ENCODE results near the gene IL20RA.
"Not testable (repeated sequence)": the region's sequence is repeated elsewhere in the genome, so short reads cannot be mapped to it uniquely, and the experiment has no call there.

Gene IL20RA

DNA sequence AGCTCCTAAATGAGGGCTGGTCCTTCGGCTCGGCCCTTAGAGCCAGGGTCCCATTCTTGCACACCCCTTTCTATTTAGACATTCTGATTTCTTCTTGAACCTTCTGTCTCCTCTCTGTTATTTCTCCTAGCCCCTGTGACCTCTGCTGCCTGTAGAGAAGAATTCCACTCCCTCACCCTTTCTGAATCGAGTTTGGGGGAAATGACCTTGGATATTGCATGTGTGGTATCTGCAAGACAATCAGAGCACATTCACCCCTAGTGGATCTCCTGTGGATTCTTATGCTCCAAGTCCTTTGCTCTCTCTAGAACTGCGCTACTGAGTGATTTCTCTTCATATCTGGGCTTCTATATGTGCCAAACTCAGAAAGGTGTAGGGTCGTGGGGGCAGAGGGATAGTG is 67.7 kb downstream of the IL20RA start:
- in situ Hi-C loops (cut with HindIII; ENCODE audit: low sequenced_read_pairs) = no loop called here

DNA sequence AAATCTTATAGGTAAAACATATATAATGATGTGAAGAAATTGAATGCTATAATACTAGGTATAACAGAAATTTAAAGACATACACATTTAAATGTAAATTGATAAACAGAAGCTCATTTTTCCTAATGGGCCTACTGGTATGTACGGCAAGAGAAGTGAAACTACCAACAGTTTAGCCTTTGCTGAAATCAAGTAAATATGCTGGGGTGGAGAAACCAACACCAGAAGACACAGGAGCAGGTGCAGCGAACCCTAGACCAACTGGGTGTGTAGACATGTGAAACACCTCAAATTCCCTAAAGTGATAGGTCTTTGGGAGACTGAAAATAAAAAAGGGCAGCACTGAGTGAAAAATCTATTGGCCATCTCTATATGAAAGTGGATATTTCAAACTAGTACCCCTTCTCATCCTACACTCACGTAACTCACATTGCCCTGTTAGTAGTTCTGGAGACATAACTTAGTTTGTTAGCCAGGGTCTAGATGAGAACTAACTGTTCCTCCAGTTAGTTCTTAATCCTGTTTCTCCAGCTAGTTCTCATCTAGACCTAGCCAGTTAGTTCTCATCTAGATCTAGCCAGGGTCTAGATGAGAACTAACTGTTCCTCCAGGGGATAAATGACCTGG is 69.6 kb downstream of the IL20RA start:
- in situ Hi-C loops (cut with HindIII; ENCODE audit: low sequenced_read_pairs) = no loop called here

DNA sequence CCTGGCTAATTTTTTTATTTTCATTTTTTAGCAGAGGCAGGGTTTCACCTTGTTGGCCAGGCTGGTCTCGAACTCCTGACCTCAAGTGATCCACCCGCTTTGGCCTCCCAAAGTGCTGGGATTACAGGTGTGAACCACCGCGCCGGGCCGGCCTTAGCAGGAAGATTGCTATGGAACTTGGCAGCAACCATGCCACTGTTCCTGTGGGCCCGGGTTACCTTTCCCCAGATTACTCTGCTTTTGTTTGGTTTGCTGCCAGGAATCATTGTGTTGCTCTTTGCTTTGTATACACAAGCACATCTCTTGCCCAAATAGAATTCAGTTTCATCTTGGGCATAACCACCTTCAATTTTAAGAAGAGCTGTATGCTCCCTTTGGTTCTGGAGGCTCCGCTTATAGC is 71.0 kb downstream of the IL20RA start:
- in situ Hi-C loops (cut with HindIII; ENCODE audit: low sequenced_read_pairs) = loop anchor here (5.0 kb wide), 1 partner anchor 54 kb away; no protein-coding TSS in a partner anchor

DNA sequence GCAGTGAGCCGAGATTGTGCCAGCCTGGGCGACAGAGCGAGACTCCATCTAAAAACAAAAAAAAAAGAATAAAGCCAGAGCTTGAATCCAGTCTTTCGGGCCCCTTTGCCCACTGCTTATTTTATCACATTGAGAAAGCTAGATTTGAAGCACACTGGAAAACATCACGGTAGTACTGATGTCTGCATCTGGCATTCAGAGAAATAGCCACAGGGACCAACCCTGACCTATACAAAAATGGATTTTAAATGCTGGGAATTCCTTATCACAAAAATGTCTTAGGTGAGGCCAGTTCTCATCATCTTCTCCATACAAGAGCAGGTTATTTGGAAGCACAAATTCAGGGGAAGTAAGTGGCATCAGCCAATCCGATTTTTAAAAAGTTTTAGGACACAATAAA is 73.2 kb downstream of the IL20RA start:
- in situ Hi-C loops (cut with HindIII; ENCODE audit: low sequenced_read_pairs) = loop anchor here (5.0 kb wide), 1 partner anchor 56 kb away; no protein-coding TSS in a partner anchor

DNA sequence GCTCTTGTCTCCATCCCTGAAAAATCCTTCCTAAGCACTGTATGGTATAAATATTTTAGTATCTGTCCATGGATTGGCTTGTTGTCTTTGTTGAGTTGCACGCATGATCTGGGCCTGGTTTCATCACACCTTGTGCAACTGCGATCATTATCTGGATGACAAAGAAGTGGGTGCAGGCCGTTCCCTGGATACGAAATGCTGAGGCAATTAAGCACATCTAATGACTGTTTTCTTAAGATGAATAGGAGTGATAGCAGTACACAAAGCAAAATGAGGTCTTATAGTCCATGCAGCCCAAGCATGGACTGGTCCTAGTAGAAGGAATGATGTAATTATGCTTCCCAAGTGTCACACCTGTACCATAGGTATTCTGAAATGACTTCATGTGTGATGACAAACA is 74.8 kb downstream of the IL20RA start:
- in situ Hi-C loops (cut with HindIII; ENCODE audit: low sequenced_read_pairs) = loop anchor here (5.0 kb wide), 1 partner anchor 57 kb away; no protein-coding TSS in a partner anchor

DNA sequence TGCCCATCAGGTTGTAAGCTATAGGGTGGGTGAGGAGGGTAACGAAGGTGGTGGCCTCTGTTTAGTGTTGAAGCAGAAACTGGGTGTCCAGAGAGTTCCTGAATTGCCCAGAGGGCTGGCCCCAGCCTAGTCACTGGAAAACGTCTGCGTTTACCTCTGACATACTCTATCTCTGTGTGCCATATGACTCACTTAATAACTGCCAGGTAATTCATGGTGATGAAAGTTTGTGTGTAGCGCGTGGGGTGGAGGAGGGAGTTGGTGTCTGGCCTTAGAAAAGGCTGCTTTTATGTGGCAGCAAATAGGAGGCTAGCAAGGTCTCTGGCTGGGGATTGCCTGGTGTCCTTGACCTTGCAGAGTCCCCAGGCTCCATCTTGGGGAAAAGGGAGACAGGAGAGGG is 75.3 kb downstream of the IL20RA start:
- in situ Hi-C loops (cut with HindIII; ENCODE audit: low sequenced_read_pairs) = no loop called here

DNA sequence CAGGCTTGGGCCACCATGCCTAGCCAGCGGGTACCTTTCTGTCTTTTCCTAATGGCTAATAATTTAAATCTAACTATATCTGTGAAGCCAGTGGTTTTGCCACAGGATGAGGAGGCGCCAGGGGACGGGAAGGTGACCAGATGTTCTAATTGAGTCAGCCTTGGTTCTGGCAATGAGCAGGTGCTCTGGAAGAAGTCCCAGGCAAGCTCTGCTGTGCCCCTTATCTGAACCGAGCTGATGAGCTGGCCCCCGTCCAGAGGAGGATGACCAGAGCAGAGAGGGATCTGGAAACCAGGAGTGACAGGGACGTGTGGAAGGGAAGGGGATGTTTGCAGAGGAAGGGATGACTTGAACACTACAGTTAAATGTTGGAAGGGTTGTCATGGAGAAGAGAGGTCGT is 75.9 kb downstream of the IL20RA start:
- in situ Hi-C loops (cut with HindIII; ENCODE audit: low sequenced_read_pairs) = no loop called here

DNA sequence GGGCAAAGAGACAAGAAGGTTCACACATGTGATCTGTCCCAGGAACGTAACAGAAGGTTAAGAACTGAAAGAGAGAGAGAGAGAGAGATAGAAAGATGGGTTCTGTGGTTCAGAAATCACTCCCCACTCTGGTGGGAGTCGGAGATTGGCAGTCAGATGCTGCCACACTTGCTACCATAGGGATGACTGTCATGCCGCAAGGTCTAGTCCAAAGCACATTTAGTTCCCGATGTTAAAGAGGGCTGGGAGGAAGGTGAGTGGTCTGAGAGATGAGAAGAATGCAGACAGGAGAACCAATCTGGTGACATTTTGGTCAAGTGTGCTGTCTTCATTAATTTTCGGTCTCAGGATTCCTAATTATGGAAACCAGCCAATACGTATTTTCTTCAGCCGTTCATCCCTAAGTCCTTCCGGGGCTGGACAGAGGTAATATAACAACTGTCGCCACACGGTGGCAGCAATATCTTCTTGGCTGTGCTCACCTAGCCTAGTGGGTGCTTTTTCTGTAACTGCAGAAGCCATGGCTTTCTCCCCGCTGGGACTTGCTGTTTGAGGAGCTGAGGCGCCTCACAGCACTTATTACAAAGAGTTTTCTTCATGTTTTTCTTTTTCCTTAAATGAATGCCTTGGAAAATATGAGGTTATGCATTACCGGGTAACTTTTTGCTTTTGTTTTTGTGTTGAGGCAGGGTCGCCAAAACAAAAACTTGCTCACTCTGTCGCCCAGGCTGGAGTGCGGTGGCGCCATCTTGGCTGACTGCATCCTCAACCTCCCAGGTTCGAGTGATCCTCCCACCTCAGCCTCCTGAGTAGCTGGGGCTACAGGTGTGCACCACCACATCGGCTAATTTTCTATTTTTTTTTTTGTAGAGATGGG is 76.7 kb downstream of the IL20RA start:
- in situ Hi-C loops (cut with HindIII; ENCODE audit: low sequenced_read_pairs) = no loop called here

DNA sequence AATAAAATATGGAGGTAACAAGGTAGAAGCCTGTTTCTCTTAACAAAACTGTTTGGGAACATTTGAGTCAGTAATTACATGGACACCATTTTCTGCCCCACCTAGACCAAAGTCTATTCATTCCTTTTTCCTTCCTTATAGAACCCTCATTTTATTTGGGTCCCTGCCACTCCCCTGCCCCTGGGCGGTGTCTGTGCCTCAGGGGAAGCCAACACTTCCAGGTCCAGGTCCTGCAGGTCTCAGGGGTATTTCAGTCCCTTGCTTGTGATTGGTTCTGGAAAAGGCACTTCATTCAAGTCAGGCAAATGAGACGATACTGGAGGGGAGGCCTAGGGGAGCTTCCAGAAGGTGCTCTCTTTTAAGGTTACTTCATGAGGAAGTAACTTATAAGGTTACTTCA is 80.4 kb downstream of the IL20RA start:
- in situ Hi-C loops (cut with HindIII; ENCODE audit: low sequenced_read_pairs) = no loop called here

DNA sequence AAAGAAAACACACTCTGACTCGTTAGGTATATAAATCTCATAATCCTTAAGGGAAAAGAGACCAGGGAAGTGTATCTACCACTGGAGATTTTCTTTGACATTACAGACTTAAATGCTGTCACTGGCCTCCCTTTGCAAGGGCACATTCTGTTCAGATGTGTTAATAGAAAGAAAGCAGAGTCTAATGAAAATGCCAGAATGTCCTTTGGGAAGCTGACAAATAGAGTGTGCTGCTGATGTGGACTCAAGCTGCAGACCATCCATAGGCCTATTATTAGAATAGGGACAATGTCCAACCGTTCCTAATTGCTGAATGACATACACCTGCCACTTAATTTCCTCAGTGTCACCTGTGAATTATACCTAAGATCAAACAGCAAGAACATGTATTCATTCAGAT is 81.5 kb downstream of the IL20RA start:
- in situ Hi-C loops (cut with HindIII; ENCODE audit: low sequenced_read_pairs) = no loop called here

DNA sequence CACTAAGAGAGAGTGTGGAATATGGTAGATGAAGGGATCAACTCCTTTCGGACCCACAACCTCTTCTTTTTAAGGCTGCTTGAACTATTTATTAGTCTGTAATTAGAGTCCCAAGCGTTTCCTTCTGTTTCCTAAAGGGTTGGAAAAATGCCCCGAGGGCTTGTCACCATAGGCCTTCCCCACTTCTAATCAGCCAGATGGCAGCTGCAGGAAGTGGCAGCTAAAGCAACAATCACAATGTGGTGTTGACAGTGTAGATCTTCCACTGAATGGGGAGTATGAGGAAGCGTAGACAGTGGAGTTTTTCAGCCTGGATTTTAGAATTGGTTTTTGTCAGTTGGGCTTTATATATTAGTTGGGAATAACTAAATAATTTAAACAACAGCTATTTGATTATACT is 82.1 kb downstream of the IL20RA start:
- in situ Hi-C loops (cut with HindIII; ENCODE audit: low sequenced_read_pairs) = no loop called here

DNA sequence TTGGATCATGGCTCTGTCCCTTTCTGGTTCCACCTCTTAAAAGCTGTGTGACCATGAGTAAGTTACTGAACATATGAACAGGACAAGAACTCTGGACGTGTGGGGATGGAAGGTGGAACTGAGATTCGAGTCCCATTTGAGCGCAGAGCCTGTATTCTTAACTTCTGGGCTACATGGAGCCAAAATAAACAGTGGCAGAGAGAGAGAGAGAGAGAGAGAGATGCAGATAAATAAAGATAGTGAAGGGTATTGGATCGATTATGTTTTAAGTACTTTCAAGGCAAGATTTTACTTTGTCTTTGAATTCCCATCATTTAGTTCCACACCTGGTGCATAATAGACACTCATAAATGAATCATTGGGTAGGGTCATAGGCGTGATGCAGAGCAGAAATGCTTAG is 82.9 kb downstream of the IL20RA start:
- in situ Hi-C loops (cut with HindIII; ENCODE audit: low sequenced_read_pairs) = no loop called here

DNA sequence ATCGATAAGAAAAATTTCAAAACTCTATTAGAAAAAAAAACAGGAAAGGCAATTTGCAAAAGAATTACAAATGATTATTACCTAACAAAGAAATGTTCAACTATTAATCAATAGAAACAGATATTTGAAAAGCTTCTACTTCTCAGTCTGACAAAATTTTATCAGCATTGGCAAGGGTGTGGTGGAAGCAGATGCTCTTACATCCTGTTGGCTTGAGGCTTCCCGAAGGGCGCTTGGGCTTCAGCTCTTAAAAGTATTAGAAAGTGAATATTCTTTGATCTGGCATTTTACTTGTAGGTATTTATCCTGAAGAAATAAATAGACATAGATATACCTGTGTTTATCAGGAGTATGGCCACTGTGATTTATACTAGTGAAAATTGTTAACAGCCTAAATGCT is 84.0 kb downstream of the IL20RA start:
- in situ Hi-C loops (cut with HindIII; ENCODE audit: low sequenced_read_pairs) = no loop called here

DNA sequence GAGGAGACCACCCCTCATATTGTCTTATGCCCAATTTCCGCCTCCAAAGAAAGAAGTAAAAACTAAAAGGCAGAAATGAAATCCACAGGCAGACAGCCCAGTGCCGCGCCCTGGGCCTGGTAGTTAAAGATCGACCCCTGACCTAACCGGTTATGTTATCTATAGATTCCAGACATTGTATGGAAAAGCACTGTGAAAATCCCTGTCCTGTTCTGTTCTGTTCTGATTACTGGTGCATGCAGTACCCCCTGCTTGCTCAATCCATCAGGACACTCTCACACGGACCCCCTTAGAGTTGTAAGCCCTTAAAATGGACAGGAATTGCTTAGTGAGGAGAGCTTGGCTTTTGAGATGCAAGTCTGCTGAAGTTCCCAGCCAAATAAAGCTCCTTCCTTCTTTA is 84.8 kb downstream of the IL20RA start:
- in situ Hi-C loops (cut with HindIII; ENCODE audit: low sequenced_read_pairs) = not testable (repeated sequence)

DNA sequence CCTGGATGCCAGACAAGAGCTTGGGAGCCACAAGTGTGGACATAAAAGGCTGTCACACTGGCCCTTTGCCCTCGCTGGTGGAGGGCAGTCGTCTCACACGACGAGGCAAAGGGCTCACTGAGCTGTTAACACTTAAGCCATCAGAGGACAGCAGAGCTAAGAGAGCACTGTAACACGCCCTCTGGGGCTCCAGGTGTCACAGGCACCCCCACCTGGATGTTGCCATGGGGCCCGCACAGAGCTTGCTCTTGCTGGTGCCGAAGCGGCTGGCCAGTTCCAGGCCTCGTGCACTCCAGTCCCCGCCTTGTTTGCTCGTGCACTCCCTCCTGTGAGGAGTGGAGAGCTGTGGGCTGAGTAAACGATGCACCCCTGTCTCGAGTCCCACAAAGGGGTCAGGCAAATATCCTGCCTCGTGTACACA is 85.3 kb downstream of the IL20RA start:
- in situ Hi-C loops (cut with HindIII; ENCODE audit: low sequenced_read_pairs) = no loop called here

DNA sequence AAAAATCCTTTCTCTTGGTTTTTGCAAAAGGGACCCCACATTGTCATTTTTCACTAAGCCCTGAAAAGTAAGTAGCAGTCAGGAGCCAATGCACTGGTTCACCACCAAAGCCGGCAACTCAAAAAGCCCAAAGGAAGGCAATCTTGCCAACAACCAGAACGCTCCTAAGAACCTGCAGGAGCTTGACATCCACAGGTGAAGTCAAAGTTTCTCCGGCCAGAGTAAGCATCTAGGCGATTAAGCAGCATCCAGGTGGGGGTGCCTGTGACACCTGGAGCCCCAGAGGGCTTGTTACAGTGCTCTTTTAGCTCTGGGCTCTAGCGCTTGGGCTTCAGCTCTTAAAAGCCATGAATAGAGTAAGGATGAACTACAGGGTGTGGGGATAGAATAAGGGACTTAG is 86.6 kb downstream of the IL20RA start:
- in situ Hi-C loops (cut with HindIII; ENCODE audit: low sequenced_read_pairs) = no loop called here

DNA sequence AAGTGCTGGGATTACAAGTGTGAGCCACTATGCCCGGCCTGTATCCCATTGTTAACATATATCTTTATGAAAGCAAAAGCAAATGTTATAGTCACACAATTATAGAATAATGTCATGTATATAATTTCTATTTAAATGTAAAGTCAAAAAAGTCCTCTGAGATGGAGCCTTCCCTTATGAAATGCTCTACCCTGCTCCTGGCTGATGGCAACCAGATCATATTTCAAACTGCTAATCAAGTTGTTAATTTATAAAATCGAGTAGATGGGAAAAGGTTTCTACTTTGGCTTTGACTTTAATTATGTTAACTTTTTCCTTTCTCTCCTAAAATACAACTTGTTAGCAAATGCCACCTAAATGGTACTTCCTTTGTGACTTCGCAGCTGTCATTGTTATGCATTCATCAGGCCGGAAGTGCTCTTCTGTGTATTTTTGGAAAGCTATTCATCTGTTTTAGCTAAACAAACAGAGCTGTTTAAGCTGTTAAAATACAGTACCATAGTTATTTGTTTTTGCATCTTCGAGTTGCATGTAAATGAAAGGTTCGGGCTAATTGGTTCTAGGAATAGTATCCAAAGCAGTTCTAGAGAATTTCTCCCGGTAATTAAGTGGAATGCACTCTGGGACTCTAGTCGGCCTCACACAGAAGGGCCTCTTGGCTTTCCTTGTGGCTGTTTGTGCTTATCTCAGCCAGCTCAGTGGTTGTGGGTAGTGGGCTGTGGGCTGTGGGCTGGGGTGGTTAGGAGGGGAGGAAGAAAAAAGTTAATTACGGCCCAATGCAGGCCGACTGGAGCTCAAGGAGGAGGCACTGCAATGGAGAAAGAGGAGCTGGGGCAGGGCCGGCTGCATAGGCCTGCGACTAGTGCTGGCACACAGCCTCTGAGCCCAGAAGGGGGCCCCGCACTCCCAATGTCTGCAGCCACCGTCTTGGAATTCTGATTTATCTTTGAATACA is 87.9 kb downstream of the IL20RA start:
- in situ Hi-C loops (cut with HindIII; ENCODE audit: low sequenced_read_pairs) = no loop called here

DNA sequence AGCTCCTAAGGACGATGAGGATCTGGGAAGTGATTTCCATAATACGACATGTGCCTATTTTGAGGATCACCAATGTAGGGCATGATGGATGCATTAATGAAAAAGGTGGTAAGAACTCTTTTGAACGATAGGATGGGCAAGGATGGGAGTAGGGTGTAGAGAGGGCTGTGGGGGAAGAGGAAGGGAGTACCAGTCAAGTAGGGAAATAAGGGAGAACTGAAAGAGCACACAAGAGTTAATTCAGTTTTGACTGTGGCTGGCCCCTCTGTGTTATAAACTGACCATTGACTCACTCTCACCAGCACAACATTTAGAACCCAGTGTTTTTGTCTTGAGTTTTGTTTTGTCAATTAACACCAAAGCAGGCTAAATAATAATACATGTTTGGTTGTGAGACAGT is 89.6 kb downstream of the IL20RA start:
- in situ Hi-C loops (cut with HindIII; ENCODE audit: low sequenced_read_pairs) = no loop called here

DNA sequence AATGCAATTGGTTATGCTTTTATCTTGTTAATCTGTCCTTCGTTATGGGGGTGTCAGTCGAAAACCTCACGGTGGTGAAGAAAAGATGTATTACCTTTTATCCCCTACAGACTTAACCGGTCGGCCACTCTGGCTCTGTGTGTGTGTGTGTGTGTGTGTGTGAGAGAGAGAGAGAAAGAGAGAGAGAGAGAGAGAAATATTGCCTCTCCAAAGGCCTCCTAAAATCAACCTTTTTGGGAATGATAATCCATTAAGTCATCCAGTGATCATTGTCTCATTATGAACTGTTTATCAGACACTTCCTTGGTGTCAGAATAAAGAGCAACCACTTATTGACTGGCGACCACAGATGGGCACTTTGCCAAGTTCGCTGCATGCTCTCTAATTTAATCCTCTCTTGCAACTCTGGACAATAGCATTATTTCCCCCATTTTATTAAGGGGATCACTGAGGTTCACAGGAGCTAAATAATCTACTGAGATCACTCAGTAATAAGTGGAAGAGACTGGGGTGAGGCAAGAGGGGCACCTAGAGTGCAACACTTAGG is 92.0 kb downstream of the IL20RA start:
- in situ Hi-C loops (cut with HindIII; ENCODE audit: low sequenced_read_pairs) = no loop called here

DNA sequence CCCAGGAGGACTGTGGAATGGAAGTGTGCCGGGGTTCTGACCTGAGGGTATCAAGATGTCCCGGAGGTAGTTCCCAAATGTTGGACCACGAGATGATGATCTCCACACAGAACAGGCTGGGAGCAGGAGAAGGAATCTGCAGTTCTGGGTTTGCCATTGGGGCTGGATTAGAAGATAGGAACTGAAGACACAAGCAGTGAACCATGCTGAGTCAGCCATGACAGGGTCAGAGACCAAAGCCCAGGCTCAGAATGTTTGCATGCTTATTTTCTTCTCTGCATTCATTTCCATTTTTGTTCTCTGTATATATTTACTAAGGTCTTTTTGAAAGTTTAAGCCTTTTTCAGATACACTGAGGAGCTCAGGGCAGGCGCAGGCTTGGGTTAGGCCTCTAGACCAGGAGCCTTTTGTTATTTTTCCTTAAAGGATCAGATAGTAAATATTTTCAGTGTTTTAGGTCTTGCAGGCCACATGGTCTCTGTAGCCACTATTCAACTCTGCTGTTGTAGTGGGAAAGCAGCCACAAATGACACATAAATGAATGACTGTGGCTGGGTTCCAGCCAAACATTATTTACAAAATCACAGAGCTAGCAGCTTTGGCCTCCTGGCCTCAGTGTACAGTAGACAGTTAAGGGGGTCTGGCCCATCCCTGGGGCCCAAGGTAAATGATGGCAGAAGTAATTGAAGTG is 94.2 kb downstream of the IL20RA start:
- in situ Hi-C loops (cut with HindIII; ENCODE audit: low sequenced_read_pairs) = no loop called here
